Keratinocyte (primary cell): ENCODE data around the gene CEP95. TPM values are rescaled to one million over a fixed set of nuclear protein-coding genes. Genes with fewer than 3 reads are reported as not detected.
"Not testable (repeated sequence)": the region's sequence is repeated elsewhere in the genome, so short reads cannot be mapped to it uniquely, and the experiment has no call there.

Source experiments
- DNase-seq: peaks from one replicate; pipeline ENCODE4 v3.0.0-alpha.2; 2011; ENCODE audit warnings: low read depth, missing footprints, low spot score
- FAIRE-seq: peaks from 2 replicates; lab custom pipeline; 2011; peaks lifted over from hg19 to GRCh38; lab: Jason Lieb, UNC
- H2AFZ ChIP-seq: 2 replicates; pipeline ENCODE4 v1.6.0; 2012; ENCODE audit warnings: low read length, control low read depth, inconsistent platforms; ENCODE audit not compliant: control insufficient read depth
- H3K27ac ChIP-seq: 2 replicates; pipeline ENCODE4 v1.5.1; 2011; ENCODE audit warnings: low read length; ENCODE audit not compliant: control insufficient read depth, insufficient read depth
- H3K27me3 ChIP-seq: 3 replicates; pipeline ENCODE4 v1.6.0; 2011; ENCODE audit warnings: low read length; ENCODE audit not compliant: control insufficient read depth, insufficient read depth; ENCODE audit errors: extremely low read depth
- H3K36me3 ChIP-seq, 2 experiments: 2 replicates in 1 of 2; 3 replicates in 1 of 2; pipeline ENCODE4 v1.5.1; 2011; ENCODE audit warnings: low read length in 2 of 2, mild to moderate bottlenecking in 1 of 2; ENCODE audit not compliant: control insufficient read depth in 2 of 2, insufficient read depth in 2 of 2; ENCODE audit errors: extremely low read depth in 1 of 2
- H3K4me1 ChIP-seq: 3 replicates; pipeline ENCODE4 v1.5.1; 2011; ENCODE audit warnings: low read length; ENCODE audit not compliant: control insufficient read depth, insufficient read depth; ENCODE audit errors: extremely low read depth
- H3K4me2 ChIP-seq: 3 replicates; pipeline ENCODE4 v1.6.0; 2011; ENCODE audit warnings: low read depth, low read length; ENCODE audit not compliant: control insufficient read depth, insufficient read depth; ENCODE audit errors: extremely low read depth
- H3K4me3 ChIP-seq, 3 experiments: fragments of 200-600 bp in 1 of 3; sonication (generic) in 1 of 3; 2 replicates in 2 of 3; 3 replicates in 1 of 3; pipeline ENCODE4 v1.5.1; 2011 to 2016; ENCODE audit warnings: low read length in 3 of 3, mild to moderate bottlenecking in 3 of 3, control low read depth in 2 of 3, inconsistent platforms in 1 of 3, low read depth in 1 of 3, mixed read lengths in 1 of 3, mixed run types in 1 of 3, moderate library complexity in 1 of 3; ENCODE audit not compliant: control insufficient read depth in 2 of 3, insufficient read depth in 2 of 3; ENCODE audit errors: extremely low read depth in 1 of 3
- H3K79me2 ChIP-seq: 2 replicates; pipeline ENCODE4 v1.6.0; 2012; ENCODE audit warnings: low read length; ENCODE audit not compliant: control insufficient read depth, insufficient read depth
- H3K9ac ChIP-seq: 3 replicates; pipeline ENCODE4 v1.6.0; 2011; ENCODE audit warnings: low read length; ENCODE audit not compliant: control insufficient read depth, insufficient read depth; ENCODE audit errors: extremely low read depth
- H3K9me1 ChIP-seq: 3 replicates; pipeline ENCODE4 v1.6.0; 2011; ENCODE audit warnings: low read length; ENCODE audit not compliant: control insufficient read depth, insufficient read depth; ENCODE audit errors: extremely low read depth
- H3K9me3 ChIP-seq: 2 replicates; pipeline ENCODE4 v1.5.1; 2012; ENCODE audit warnings: low read depth, low read length; ENCODE audit not compliant: control insufficient read depth
- H4K20me1 ChIP-seq: 3 replicates; pipeline ENCODE4 v1.6.0; 2011; ENCODE audit warnings: low read length; ENCODE audit not compliant: control insufficient read depth, insufficient read depth; ENCODE audit errors: extremely low read depth
- CTCF ChIP-seq, 3 experiments: IDR thresholded peaks in 1 of 3; conservative IDR thresholded peaks in 1 of 3; optimal IDR thresholded peaks in 1 of 3; 2 replicates in 2 of 3; 3 replicates in 1 of 3; pipeline versions ENCODE3 to v1.5.1; 2011; ENCODE audit warnings: low read length in 3 of 3, mild to moderate bottlenecking in 3 of 3, moderate library complexity in 2 of 3, control low read depth in 1 of 3, inconsistent platforms in 1 of 3; ENCODE audit not compliant: insufficient read depth in 2 of 3; ENCODE audit errors: extremely low read depth in 1 of 3
- EZH2 ChIP-seq: IDR thresholded peaks from one replicate; pipeline ENCODE4 v1.6.1; 2012; ENCODE audit warnings: inconsistent platforms, mild to moderate bottlenecking, low read length, moderate library complexity
- dilution Hi-C: fragments of 300-500 bp; cut with MboI; formaldehyde crosslinking; loops from one replicate; pipeline ENCODE4 v1.7.0; 2020; ENCODE audit warnings: low sequenced_read_pairs; ENCODE audit not compliant: extremely low pct_ligation_motif_present
- polyA plus RNA-seq, 5 experiments: library from polyadenylated mRNA; depleted of rRNA in 3 of 5; stranded (reverse) in 3 of 5; stranded (forward) in 1 of 5; unstranded in 1 of 5; fragments of >200 nt; gene quantifications; 1 replicate in 1 of 5; 2 replicates in 3 of 5; 3 replicates in 1 of 5; pipeline versions ENCODE4 v1.2.1 to v1.2.3, GENCODE V29; 2011 to 2012; ENCODE audit warnings: missing spikeins in 2 of 5, low read depth in 1 of 5, low replicate concordance in 1 of 5

Gene CEP95
- polyA plus RNA-seq, 1 donor (not counting 4 experiments of a cell fraction or from before 2014, with no cell fraction given), result 31.6 TPM

- Histone ChIP-seq H3K27ac (peak overlapping the region; percentile 43), H3K27me3 (no peaks in the 10 kb centered on the region), H4K20me1 (no peaks in the 10 kb centered on the region), H3K9ac (no peak overlapping the region), H3K9me1 (no peaks in the 10 kb centered on the region), H3K4me1 (peaks cover 22% of the 10 kb centered on the region), H2AFZ (no peak overlapping the region), H3K79me2 (peaks cover 31% of the 10 kb centered on the region), H3K4me3 (no peak overlapping the region), H3K4me2 (peak overlapping the region; percentile 48), H3K9me3 (no peaks in the 10 kb centered on the region), H3K36me3 (peaks cover 5 to 23% of the 10 kb centered on the region in 2 experiments)
- FAIRE-seq (no peak), DNase-seq (no peak)
- dilution Hi-C loops, result no loop called here
- TF ChIP-seq CTCF (optimal IDR thresholded peaks at IDR 0.05 in 1 of 3, IDR thresholded peaks at IDR 0.05 in 1 of 3, conservative IDR thresholded peaks at IDR 0.05 in 1 of 3; ENCODE audit: extremely low read depth in 1 of 3, insufficient read depth in 2 of 3, low read length in 3 of 3) (peak in 2 of 3 experiments; percentile 24 to 48), EZH2 (no peak)
Observed at GRCh38 chr17:64492481-64493109, 14.2 kb upstream of the CEP95 start.

GRCh38 chr17:64494121-64494520 is 12.7 kb upstream of the CEP95 start:
- TF ChIP-seq EZH2 (no peak), CTCF (optimal IDR thresholded peaks at IDR 0.05 in 1 of 3, IDR thresholded peaks at IDR 0.05 in 1 of 3, conservative IDR thresholded peaks at IDR 0.05 in 1 of 3; ENCODE audit: extremely low read depth in 1 of 3, insufficient read depth in 2 of 3, low read length in 3 of 3) (no peak)
- H3K79me2 ChIP-seq, result peaks cover 31% of the 10 kb centered on the region
- no peak overlapping the region for H3K4me2 ChIP-seq
- no peak for DNase-seq
- H3K36me3 ChIP-seq, result peaks cover 5 to 23% of the 10 kb centered on the region in 2 experiments
- dilution Hi-C loops, result no loop called here
- H3K4me3 ChIP-seq, result no peak overlapping the region
- H3K9me3 ChIP-seq, result no peaks in the 10 kb centered on the region
- H4K20me1 ChIP-seq, result no peaks in the 10 kb centered on the region
- H3K4me1 ChIP-seq, result peaks cover 36% of the 10 kb centered on the region
- H3K27ac ChIP-seq, result no peak overlapping the region
- H3K9me1 ChIP-seq, result no peaks in the 10 kb centered on the region
- H2AFZ ChIP-seq, result no peak overlapping the region
- H3K9ac ChIP-seq, result no peak overlapping the region
- no peak for FAIRE-seq
- H3K27me3 ChIP-seq, result no peaks in the 10 kb centered on the region

GRCh38 chr17:64495300-64495699 is 11.5 kb upstream of the CEP95 start:
- H3K27ac ChIP-seq, H3K4me3 ChIP-seq, H3K27me3 ChIP-seq, dilution Hi-C loops, H3K9me1 ChIP-seq, DNase-seq, FAIRE-seq, H4K20me1 ChIP-seq, H3K9ac ChIP-seq, H3K9me3 ChIP-seq, H2AFZ ChIP-seq: not testable (repeated sequence)
- peak overlapping the region; percentile 81 for H3K4me2 ChIP-seq
- H3K79me2 ChIP-seq, result peaks cover 37% of the 10 kb centered on the region
- peaks cover 45% of the 10 kb centered on the region for H3K4me1 ChIP-seq
- H3K36me3 ChIP-seq, result peaks cover 0 to 22% of the 10 kb centered on the region in 2 experiments
